IPS DF 6.9 (cell line): ENCODE results near the gene GTF2IRD1.
"Not testable (repeated sequence)": the region's sequence is repeated elsewhere in the genome, so short reads cannot be mapped to it uniquely, and the experiment has no call there.

Experiments
- DNase-seq: peaks from one replicate; pipeline ENCODE4 v3.0.0-alpha.2; 2013; ENCODE audit warnings: low read depth, low spot score
- H3K27ac ChIP-seq: one replicate; pipeline ENCODE4 v1.5.1; 2013; ENCODE audit warnings: low read length, control low read depth
- H3K27me3 ChIP-seq: 2 replicates; pipeline ENCODE4 v1.6.1; 2013; ENCODE audit warnings: mild to moderate bottlenecking, low read length; ENCODE audit not compliant: control insufficient read depth, insufficient read depth
- H3K36me3 ChIP-seq: 2 replicates; pipeline ENCODE4 v1.6.1; 2013; ENCODE audit warnings: low read length; ENCODE audit not compliant: control insufficient read depth, insufficient read depth
- H3K4me1 ChIP-seq: 2 replicates; pipeline ENCODE4 v1.6.1; 2013; ENCODE audit warnings: low read length; ENCODE audit not compliant: control insufficient read depth, insufficient read depth
- H3K4me3 ChIP-seq: 2 replicates; pipeline ENCODE4 v1.5.1; 2013; ENCODE audit warnings: mild to moderate bottlenecking, low read length
- H3K9me3 ChIP-seq: 2 replicates; pipeline ENCODE4 v1.6.1; 2013; ENCODE audit warnings: low read length, inconsistent platforms; ENCODE audit not compliant: control insufficient read depth, insufficient read depth
- WGBS: extraction: QIAGEN DNeasy Blood & Tissue Kit; methylation state at CpG from one replicate; pipeline ENCODE4 v1.1.7; 2013; ENCODE audit warnings: mixed read lengths, missing lambda C conversion rate; ENCODE audit not compliant: insufficient read length, insufficient coverage; 5-methylcytosine and 5-hydroxymethylcytosine counted together

Gene GTF2IRD1

GRCh38 chr7:74499835-74500388, 46.2 kb downstream of the GTF2IRD1 start:
- Histone ChIP-seq H3K9me3 (no peaks in the 10 kb centered on the region), H3K4me1 (0 out of 2 replicates have a peak, but pooled peaks cover 2% of the 10 kb centered on the region), H3K27ac (no peak overlapping the region), H3K4me3 (no peak overlapping the region), H3K36me3 (no peaks in the 10 kb centered on the region), H3K27me3 (no peaks in the 10 kb centered on the region)
- no peak for DNase-seq
- WGBS = no CpG with 5 or more reads among the region's 9 CpGs

- Histone ChIP-seq H3K27me3 (no peaks in the 10 kb centered on the region), H3K4me3 (no peak overlapping the region), H3K27ac (no peak overlapping the region), H3K36me3 (no peaks in the 10 kb centered on the region), H3K9me3 (no peaks in the 10 kb centered on the region), H3K4me1 (no peaks in the 10 kb centered on the region)
- no CpG with 5 or more reads among the region's 10 CpGs for WGBS
- DNase-seq = no peak
These were observed 47.6 kb downstream of the GTF2IRD1 start for GRCh38 chr7:74501298-74501697.

- H3K36me3 ChIP-seq = no peaks in the 10 kb centered on the region
- no peaks in the 10 kb centered on the region for H3K4me1 ChIP-seq
- H3K4me3 ChIP-seq = no peak overlapping the region
- WGBS = no CpG with 5 or more reads among the region's 14 CpGs
- no peaks in the 10 kb centered on the region for H3K27me3 ChIP-seq
- H3K9me3 ChIP-seq = no peaks in the 10 kb centered on the region
- no peak for DNase-seq
- H3K27ac ChIP-seq = no peak overlapping the region
These were observed 48.6 kb downstream of the GTF2IRD1 start for GRCh38 chr7:74502216-74502891.

GRCh38 chr7:74503061-74503460, 49.4 kb downstream of the GTF2IRD1 start:
- no CpG with 5 or more reads among the region's 8 CpGs for WGBS
- no peak for DNase-seq
- Histone ChIP-seq H3K9me3 (no peaks in the 10 kb centered on the region), H3K27ac (no peak overlapping the region), H3K4me1 (no peaks in the 10 kb centered on the region), H3K27me3 (no peaks in the 10 kb centered on the region), H3K4me3 (no peak overlapping the region), H3K36me3 (no peaks in the 10 kb centered on the region)

GRCh38 chr7:74503943-74504342, 50.2 kb downstream of the GTF2IRD1 start:
- WGBS = no CpG with 5 or more reads among the region's 8 CpGs
- no peaks in the 10 kb centered on the region for H3K9me3 ChIP-seq
- H3K4me1 ChIP-seq = no peaks in the 10 kb centered on the region
- DNase-seq = no peak
- no peaks in the 10 kb centered on the region for H3K27me3 ChIP-seq
- H3K4me3 ChIP-seq = no peak overlapping the region
- H3K27ac ChIP-seq = no peak overlapping the region
- H3K36me3 ChIP-seq = no peaks in the 10 kb centered on the region

- Histone ChIP-seq H3K27me3 (no peaks in the 10 kb centered on the region), H3K27ac (no peak overlapping the region), H3K9me3 (no peaks in the 10 kb centered on the region), H3K36me3 (no peaks in the 10 kb centered on the region), H3K4me1 (no peaks in the 10 kb centered on the region), H3K4me3 (no peak overlapping the region)
- no CpG with 5 or more reads among the region's 20 CpGs for WGBS
- DNase-seq = no peak
These were observed 52.0 kb downstream of the GTF2IRD1 start for GRCh38 chr7:74505471-74506324.

- DNase-seq = no peak
- WGBS = no CpG with 5 or more reads among the region's 3 CpGs
- Histone ChIP-seq H3K9me3 (no peaks in the 10 kb centered on the region), H3K36me3 (no peaks in the 10 kb centered on the region), H3K4me3 (no peak overlapping the region), H3K27me3 (no peaks in the 10 kb centered on the region), H3K4me1 (no peaks in the 10 kb centered on the region), H3K27ac (no peak overlapping the region)
These were observed 52.6 kb downstream of the GTF2IRD1 start for GRCh38 chr7:74506325-74506724.

- Histone ChIP-seq H3K9me3 (no peaks in the 10 kb centered on the region), H3K27me3 (no peaks in the 10 kb centered on the region), H3K4me1 (no peaks in the 10 kb centered on the region), H3K27ac (no peak overlapping the region), H3K36me3 (0 out of 2 replicates have a peak, but pooled peaks cover 1% of the 10 kb centered on the region), H3K4me3 (no peak overlapping the region)
- DNase-seq = no peak
- WGBS = no CpG with 5 or more reads among the region's 21 CpGs
These were observed 54.0 kb downstream of the GTF2IRD1 start for GRCh38 chr7:74507538-74508319.

GRCh38 chr7:74509453-74509852, 55.7 kb downstream of the GTF2IRD1 start:
- DNase-seq, H3K9me3 ChIP-seq, H3K4me1 ChIP-seq, H3K36me3 ChIP-seq, H3K27me3 ChIP-seq, H3K4me3 ChIP-seq, H3K27ac ChIP-seq: not testable (repeated sequence)
- no CpG with 5 or more reads among the region's 10 CpGs for WGBS

- Histone ChIP-seq H3K4me3 (no peak overlapping the region), H3K4me1 (no peaks in the 10 kb centered on the region), H3K9me3 (no peaks in the 10 kb centered on the region), H3K27ac (no peak overlapping the region), H3K27me3 (no peaks in the 10 kb centered on the region), H3K36me3 (0 out of 2 replicates have a peak, but pooled peaks cover 7% of the 10 kb centered on the region)
- WGBS = no CpG with 5 or more reads among the region's 11 CpGs
- no peak for DNase-seq
These were observed 57.6 kb downstream of the GTF2IRD1 start for GRCh38 chr7:74511345-74511744.
